ENCODE data around the gene GTF2A1L. TPM values are rescaled to one million over a fixed set of nuclear protein-coding genes. Genes with fewer than 3 reads are reported as not detected.

The GTF2A1L gene
- total RNA-seq, 1 donor from 2014 or later = not detected

- no peak for TF ChIP-seq CTCF (IDR thresholded peaks at IDR 0.05; ENCODE audit: borderline replicate concordance)
These were observed 15.5 kb downstream of the GTF2A1L start for GRCh38 chr2:48633143-48633542.

GRCh38 chr2:48635786-48636185 is 18.1 kb downstream of the GTF2A1L start:
- H3K27me3 ChIP-seq (ENCODE audit: low read depth) = peaks cover 7% of the 10 kb centered on the region
- no peak overlapping the region for H3K27ac ChIP-seq (replicated peaks)
- H3K4me3 ChIP-seq = no peak overlapping the region
- H3K9me3 ChIP-seq (replicated peaks) = peaks cover 21% of the 10 kb centered on the region
- TF ChIP-seq CTCF (IDR thresholded peaks at IDR 0.05; ENCODE audit: borderline replicate concordance) = no peak
- intact Hi-C loops (cut with micrococcal nuclease) = no loop called here
- DNase-seq = no peak
- no peaks in the 10 kb centered on the region for H3K36me3 ChIP-seq
- H3K4me1 ChIP-seq = no peaks in the 10 kb centered on the region

More at GRCh38 chr2:48633143-48633542, 15.5 kb downstream of the GTF2A1L start:
- Histone ChIP-seq H3K27ac (replicated peaks) (no peak overlapping the region), H3K4me1 (no peaks in the 10 kb centered on the region), H3K36me3 (no peaks in the 10 kb centered on the region), H3K4me3 (no peak overlapping the region), H3K27me3 (ENCODE audit: low read depth) (peaks cover 7% of the 10 kb centered on the region), H3K9me3 (replicated peaks) (peaks cover 19% of the 10 kb centered on the region)
- DNase-seq = no peak
- intact Hi-C loops (cut with micrococcal nuclease) = no loop called here

- TF ChIP-seq CTCF (IDR thresholded peaks at IDR 0.05; ENCODE audit: borderline replicate concordance) = no peak
- DNase-seq = no peak
- no peak overlapping the region for H3K4me3 ChIP-seq
- no peak overlapping the region for H3K27ac ChIP-seq (replicated peaks)
- H3K9me3 ChIP-seq (replicated peaks) = peaks cover 21% of the 10 kb centered on the region
- intact Hi-C loops (cut with micrococcal nuclease) = no loop called here
- H3K36me3 ChIP-seq = no peaks in the 10 kb centered on the region
- H3K4me1 ChIP-seq = no peaks in the 10 kb centered on the region
- H3K27me3 ChIP-seq (ENCODE audit: low read depth) = peaks cover 7% of the 10 kb centered on the region
These were observed 20.6 kb downstream of the GTF2A1L start for GRCh38 chr2:48638261-48638660.

- Histone ChIP-seq H3K27me3 (ENCODE audit: low read depth) (no peaks in the 10 kb centered on the region), H3K36me3 (no peaks in the 10 kb centered on the region), H3K4me1 (no peaks in the 10 kb centered on the region), H3K27ac (replicated peaks) (no peak overlapping the region), H3K4me3 (no peak overlapping the region), H3K9me3 (replicated peaks) (no peaks in the 10 kb centered on the region)
- intact Hi-C loops (cut with micrococcal nuclease) = no loop called here
- TF ChIP-seq CTCF (IDR thresholded peaks at IDR 0.05; ENCODE audit: borderline replicate concordance) = no peak
- DNase-seq = no peak
These were observed 33.6 kb downstream of the GTF2A1L start for GRCh38 chr2:48651158-48651790.

GRCh38 chr2:48668992-48669391 is 51.3 kb downstream of the GTF2A1L start:
- Histone ChIP-seq H3K36me3 (no peaks in the 10 kb centered on the region), H3K4me1 (no peaks in the 10 kb centered on the region), H3K27me3 (ENCODE audit: low read depth) (no peaks in the 10 kb centered on the region), H3K27ac (replicated peaks) (no peak overlapping the region), H3K9me3 (replicated peaks) (peaks cover 9% of the 10 kb centered on the region), H3K4me3 (no peak overlapping the region)
- intact Hi-C loops (cut with micrococcal nuclease) = no loop called here
- TF ChIP-seq CTCF (IDR thresholded peaks at IDR 0.05; ENCODE audit: borderline replicate concordance) = no peak
- no peak for DNase-seq
